HS-27A (cell line): ENCODE data around the gene ELP6.
A peak's percentile ranks its signal among the peaks of the same experiment; 100 is the strongest.
"Not testable (repeated sequence)": the region's sequence is repeated elsewhere in the genome, so short reads cannot be mapped to it uniquely, and the experiment has no call there.

Experiments used
- DNase-seq: peaks from one replicate; pipeline ENCODE4 v3.0.0-alpha.2; 2012; ENCODE audit warnings: low read depth, missing footprints

The ELP6 gene

GRCh38 chr3:47512416-47513124 lies 942 bp downstream of the ELP6 start:
- no peak for DNase-seq

GRCh38 chr3:47505267-47505666 lies 8.2 kb downstream of the ELP6 start:
- DNase-seq = not testable (repeated sequence)

- no peak for DNase-seq
Measured at GRCh38 chr3:47504113-47504512, 9.4 kb downstream of the ELP6 start.

- no peak for DNase-seq
Measured at GRCh38 chr3:47503033-47503432, 10.5 kb downstream of the ELP6 start.

GRCh38 chr3:47496892-47497291 lies 16.6 kb downstream of the ELP6 start:
- no peak for DNase-seq

GRCh38 chr3:47495886-47496285 lies 17.6 kb downstream of the ELP6 start:
- DNase-seq = no peak

DNA sequence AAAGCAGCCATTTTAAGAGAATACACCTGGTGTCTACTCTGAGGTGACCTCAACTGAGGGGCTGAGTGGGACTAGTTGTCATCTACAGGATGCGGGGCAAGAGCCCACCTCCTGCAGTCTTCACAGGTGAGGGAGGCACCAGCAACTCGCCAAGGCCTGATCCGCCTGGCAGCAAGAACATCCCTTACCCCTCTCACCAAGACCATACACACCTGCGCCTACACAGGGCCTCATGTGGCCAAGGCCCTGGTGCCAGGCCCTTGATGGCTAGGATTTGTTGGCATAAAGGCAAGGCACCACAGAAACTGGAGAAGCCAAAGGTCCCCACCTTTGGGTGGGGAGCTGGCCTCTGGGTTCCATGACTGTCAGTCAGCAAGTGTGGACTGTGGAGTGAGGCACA lies 18.4 kb downstream of the ELP6 start:
- no peak for DNase-seq

DNA sequence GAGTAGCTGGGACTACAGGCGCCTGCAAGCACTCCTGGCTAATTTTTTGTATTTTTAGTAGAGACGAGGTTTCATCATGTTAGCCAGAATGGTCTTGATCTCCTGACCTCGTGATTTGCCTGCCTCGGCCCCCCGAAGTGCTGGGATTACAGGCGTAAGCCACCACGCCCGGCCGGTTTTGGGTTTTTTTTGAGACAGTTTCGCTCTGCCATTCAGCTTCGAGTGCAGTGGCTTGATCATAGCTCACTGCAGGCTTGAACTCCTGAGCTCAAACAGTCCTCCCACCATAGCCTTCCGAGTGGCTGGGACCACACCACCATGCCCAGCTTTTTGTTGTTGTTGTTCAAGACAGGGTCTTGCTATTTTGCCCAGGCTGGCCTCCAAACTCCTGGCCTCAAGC lies 21.7 kb downstream of the ELP6 start:
- no peak for DNase-seq

GRCh38 chr3:47491186-47491585 lies 22.3 kb downstream of the ELP6 start:
- no peak for DNase-seq

DNA sequence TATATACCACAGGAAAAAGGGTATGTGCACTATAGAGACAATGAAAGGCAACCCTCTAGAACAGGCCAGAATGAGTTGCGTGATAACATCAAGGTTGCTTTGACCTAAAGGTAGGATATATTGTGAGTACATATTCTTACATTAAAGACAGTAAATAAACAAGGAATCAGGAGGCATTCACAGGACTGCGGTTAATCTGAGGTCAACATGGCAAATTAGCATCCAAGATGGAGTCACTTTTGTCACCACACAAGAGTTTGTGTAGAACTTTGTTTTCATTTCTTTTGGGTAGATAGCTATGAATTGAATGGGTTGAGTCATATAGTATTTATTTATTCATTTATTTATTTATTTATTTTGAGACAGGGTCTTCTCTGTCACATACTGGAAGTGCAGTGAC lies 26.2 kb downstream of the ELP6 start:
- DNase-seq = no peak

DNA sequence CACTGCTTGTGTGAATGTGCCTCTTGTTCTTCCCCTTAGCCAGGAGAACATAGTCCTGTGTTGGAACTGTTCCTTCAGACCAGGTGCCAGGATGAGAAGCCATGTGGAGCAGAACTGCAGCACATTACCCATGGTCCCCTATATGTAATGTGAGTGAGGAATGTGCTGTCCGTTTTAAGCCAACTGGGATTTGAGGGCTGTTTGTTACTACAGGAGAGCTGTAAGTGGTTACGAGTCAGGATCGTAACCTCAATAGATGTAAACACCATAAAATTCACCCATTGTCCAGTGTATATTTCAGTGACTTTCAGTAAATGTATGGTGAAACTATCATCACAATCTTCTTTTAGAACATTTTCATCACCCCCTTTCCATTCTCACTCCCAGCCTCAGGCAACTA lies 27.7 kb downstream of the ELP6 start:
- DNase-seq = no peak

DNA sequence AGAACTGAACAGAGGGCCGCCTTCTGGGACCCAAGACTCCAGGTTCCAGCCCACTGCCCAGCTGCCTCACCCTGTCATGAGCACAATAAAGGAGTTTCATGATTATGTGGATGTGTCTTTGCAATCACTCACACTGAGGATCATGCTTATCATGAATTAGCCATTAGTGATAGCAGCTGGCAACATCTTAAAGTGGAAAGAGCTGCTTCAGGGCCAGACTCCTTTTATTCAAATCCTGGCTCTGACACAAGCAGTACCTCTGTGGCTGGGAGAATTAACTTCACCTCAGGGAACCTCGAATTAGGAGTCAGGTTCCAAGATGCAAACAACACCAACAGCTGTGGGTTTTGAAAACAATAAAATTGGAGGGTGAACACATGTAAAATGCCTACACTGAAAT lies 31.1 kb downstream of the ELP6 start:
- no peak for DNase-seq

DNA sequence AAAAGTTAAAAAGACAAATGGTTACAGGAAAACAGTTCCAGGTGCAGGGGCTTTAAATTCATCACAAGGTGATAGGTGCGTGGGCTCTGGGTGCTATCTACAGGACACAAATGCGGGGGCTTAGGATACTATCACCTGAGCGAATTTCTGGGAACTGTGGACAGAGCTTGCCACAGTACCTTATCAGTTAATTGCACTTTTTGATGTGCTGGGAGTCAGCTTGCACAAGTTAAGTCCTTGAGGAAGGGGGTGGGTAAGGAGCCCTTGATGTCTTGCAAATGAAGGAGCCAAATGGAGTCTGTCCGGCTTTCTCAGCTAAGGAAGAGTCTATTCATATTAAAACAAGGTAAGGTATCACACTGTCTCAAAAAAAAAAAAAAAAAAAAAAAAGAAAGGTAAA lies 31.7 kb downstream of the ELP6 start:
- not testable (repeated sequence) for DNase-seq

GRCh38 chr3:47480267-47480666 lies 33.2 kb downstream of the ELP6 start:
- DNase-seq = not testable (repeated sequence)

DNA sequence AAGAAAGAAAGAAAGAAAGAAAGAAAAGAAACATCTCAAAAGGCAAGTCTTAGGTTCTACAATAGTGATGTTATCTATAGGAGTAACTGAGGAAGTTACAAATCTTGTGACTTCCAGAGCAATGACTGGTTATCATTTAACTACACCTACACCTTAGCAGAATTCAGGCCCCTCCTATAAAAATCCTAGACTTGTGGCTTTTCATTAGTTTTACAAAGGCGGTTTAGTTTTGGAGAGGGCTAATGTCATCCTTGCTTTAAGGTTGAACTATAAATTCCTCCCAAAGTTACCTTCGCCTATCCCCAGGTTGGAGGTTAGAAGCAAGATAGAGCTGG lies 33.7 kb downstream of the ELP6 start:
- DNase-seq = no peak

DNA sequence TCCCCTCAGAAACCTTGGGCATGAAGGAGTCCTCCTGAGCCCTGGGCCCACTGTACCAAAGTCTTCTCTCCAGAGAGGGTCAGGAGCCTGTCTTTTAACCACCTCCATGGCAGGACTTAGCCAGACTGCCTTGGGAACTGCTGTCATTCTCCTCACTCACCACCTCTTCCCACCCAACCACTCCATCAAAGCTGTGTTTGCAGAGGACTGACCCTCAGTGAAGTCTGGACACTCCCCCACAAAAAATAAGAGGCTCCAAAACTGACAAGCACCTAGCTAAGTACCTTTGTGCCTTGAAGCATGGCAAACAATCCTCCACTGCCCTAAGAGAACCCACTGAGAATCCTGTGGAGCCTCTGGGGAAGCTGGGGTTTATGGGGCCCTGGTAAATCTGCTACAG lies 35.5 kb downstream of the ELP6 start:
- no peak for DNase-seq

DNA sequence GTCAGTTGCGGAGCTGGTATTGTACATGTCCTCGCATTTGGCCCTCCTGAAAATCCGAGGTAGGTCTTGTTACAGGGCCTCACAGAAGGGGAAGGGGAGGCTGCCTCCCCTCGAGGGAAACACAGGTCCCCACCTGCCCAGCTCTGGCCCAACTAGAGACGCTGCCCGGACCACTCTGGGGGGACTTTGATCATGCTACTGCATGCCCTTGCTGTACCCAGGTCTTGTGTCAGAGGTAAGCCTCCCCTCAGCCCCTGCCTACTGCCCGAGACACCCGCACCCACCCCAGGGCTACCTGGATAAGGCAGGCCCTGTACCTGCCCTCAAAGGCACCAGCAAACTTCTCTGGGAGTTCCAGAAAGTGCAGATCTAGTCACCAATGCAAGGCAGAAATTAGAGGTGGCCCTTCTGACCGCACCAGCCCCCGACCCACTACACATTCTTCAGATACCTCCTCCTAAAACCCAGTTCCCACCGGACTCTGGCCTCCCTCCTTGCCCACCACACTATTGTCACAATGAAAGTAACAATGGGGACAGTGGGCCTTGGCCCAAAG lies 36.8 kb downstream of the ELP6 start:
- DNase-seq = no peak

- DNase-seq = no peak
Measured at GRCh38 chr3:47476330-47476626, 37.2 kb downstream of the ELP6 start.

- peak; percentile 69 for DNase-seq
Measured at GRCh38 chr3:47475570-47476329, 37.8 kb downstream of the ELP6 start, which contains the start of gene SCAP. Gene SCAP (minus strand): TSS chr3:47475941. CDS start chr3:47442993, 32,948 bp downstream.

- peak; percentile 20 for DNase-seq
Measured at GRCh38 chr3:47475029-47475569, 38.4 kb downstream of the ELP6 start.

GRCh38 chr3:47473391-47473790 lies 40.1 kb downstream of the ELP6 start:
- DNase-seq = no peak

DNA sequence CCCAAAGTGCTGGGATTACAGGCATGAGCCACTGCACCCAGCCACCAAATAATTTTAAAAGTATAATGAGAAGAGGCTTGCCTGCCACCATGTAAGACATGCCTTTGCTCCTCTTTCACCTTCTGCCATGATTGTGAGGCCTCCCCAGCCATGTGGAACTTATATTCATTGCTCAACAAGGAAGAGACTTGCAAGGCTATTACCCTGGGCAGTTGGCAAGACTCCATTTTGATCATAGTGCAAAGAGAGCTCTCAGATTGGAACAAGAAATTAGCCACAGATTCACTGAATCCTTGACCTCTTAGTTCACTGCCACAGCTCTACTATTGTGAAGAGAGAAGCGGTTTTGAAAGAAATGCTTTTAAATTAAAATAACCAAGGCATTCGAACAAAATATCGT lies 43.9 kb downstream of the ELP6 start:
- no peak for DNase-seq

DNA sequence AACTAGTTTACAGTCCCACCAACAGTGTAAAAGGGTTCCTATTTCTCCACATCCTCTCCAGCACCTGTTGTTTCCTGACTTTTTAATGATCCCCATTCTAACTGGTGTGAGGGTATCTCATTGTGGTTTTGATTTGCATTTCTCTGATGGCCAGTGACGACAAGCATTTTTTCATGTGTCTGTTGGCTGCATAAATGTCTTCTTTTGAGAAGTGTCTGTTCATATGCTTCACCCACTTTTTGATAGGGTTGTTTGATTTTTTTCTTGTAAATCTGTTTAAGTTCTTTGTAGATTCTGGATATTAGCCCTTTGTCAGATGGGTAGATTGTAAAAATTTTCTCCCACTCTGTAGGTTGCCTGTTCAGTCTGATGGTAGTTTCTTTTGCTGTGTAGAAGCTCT lies 45.2 kb downstream of the ELP6 start:
- DNase-seq = not testable (repeated sequence)
